CD4-positive, alpha-beta T cell (primary cell): ENCODE measurements around the gene ADNP2. TPM values are rescaled to one million over a fixed set of nuclear protein-coding genes. Genes with fewer than 3 reads are reported as not detected.

Experiments used
- ATAC-seq: fragments of 200-7000 bp; cut with Tn5 transposase; one replicate; pipeline ENCODE4 v1.10.0; 2022; ENCODE audit warnings: mild to moderate bottlenecking; ENCODE audit not compliant: poor library complexity
- CTCF ChIA-PET: fragments of 350-600 bp; sonication (Branson Sonifier 250); formaldehyde crosslinking; loops from one replicate; lab custom pipeline; 2021; ENCODE audit warnings: antibody characterized with exemption, inconsistent platforms; lab: Charles Lee
- POLR2A ChIA-PET: fragments of 350-600 bp; sonication (Branson Sonifier 250); formaldehyde crosslinking; loops from one replicate; lab custom pipeline; 2021; ENCODE audit warnings: antibody characterized with exemption, inconsistent platforms; lab: Charles Lee
- DNase-seq, 14 experiments: peaks; one replicate each; pipeline ENCODE4 v3.0.0-alpha.2; 2013 to 2020; ENCODE audit warnings: mixed read lengths in 2 of 14
- H3K27ac ChIP-seq, 2 donors: one replicate each; pipeline versions ENCODE4 v1.5.1 to v1.7.0; 2013; ENCODE audit warnings: low read length in 2 of 2, low read depth in 1 of 2, mild to moderate bottlenecking in 1 of 2
- H3K27me3 ChIP-seq, 2 experiments: 1 replicate in 1 of 2; 2 replicates in 1 of 2; pipeline versions ENCODE4 v1.6.1 to v1.7.0; 2013; ENCODE audit warnings: low read length in 2 of 2, control low read depth in 1 of 2, mild to moderate bottlenecking in 1 of 2, moderate library complexity in 1 of 2; ENCODE audit not compliant: insufficient read depth in 2 of 2, control insufficient read depth in 1 of 2
- H3K36me3 ChIP-seq: one replicate; pipeline ENCODE4 v1.6.1; 2013; ENCODE audit warnings: low read length, control low read depth; ENCODE audit not compliant: insufficient read depth
- H3K4me1 ChIP-seq: one replicate; pipeline ENCODE4 v1.6.1; 2013; ENCODE audit warnings: low read length, control low read depth; ENCODE audit not compliant: insufficient read depth
- H3K4me3 ChIP-seq: one replicate; pipeline ENCODE4 v1.5.1; 2013; ENCODE audit warnings: mild to moderate bottlenecking, low read length, moderate library complexity
- H3K9me3 ChIP-seq, 2 experiments: 1 replicate in 1 of 2; 2 replicates in 1 of 2; pipeline versions ENCODE4 v1.6.1 to v1.7.0; 2013; ENCODE audit warnings: low read length in 2 of 2, mild to moderate bottlenecking in 2 of 2, control low read depth in 1 of 2, moderate library complexity in 1 of 2; ENCODE audit not compliant: control insufficient read depth in 1 of 2, insufficient read depth in 1 of 2
- H3K27ac Mint-ChIP-seq: one replicate; pipeline ENCODE4 v1.8.0; 2020; ENCODE audit warnings: mixed read lengths
- H3K27me3 Mint-ChIP-seq: one replicate; pipeline ENCODE4 v1.8.0; 2021; ENCODE audit warnings: mixed read lengths
- H3K36me3 Mint-ChIP-seq: one replicate; pipeline ENCODE4 v1.8.0; 2021; ENCODE audit warnings: low read depth, mixed read lengths
- H3K4me1 Mint-ChIP-seq: one replicate; pipeline ENCODE4 v1.8.0; 2021; ENCODE audit warnings: low read depth, mixed read lengths
- H3K4me3 Mint-ChIP-seq: one replicate; pipeline ENCODE4 v1.8.0; 2020; ENCODE audit warnings: mild to moderate bottlenecking, mixed read lengths
- H3K9me3 Mint-ChIP-seq: one replicate; pipeline ENCODE4 v1.8.0; 2020; ENCODE audit warnings: mixed read lengths
- intact Hi-C, 2 experiments: fragments of 100-400 bp; cut with DNase I in 1 of 2; cut with micrococcal nuclease in 1 of 2; formaldehyde crosslinking; loops; one replicate each; pipeline versions ENCODE4 v1.15.1 to v1.9.0; 2023 to 2025; cut with DNase I, micrococcal nuclease
- total RNA-seq, 174 experiments: library from RNA in 2 of 174; stranded (reverse) in 2 of 174; gene quantifications; one replicate each; pipeline ENCODE4 v1.2.3 and lab custom pipeline; 2021 to 2026
- TF ChIP-seq, protein P1 (sequence below): fragments of 200-600 bp; IDR thresholded peaks from one replicate; pipeline ENCODE4 v1.8.0; 2022; ENCODE audit warnings: antibody characterized with exemption, mild to moderate bottlenecking

The ADNP2 gene
- total RNA-seq, 2 experiments from 2014 or later: 61.0 to 61.5 TPM

DNA sequence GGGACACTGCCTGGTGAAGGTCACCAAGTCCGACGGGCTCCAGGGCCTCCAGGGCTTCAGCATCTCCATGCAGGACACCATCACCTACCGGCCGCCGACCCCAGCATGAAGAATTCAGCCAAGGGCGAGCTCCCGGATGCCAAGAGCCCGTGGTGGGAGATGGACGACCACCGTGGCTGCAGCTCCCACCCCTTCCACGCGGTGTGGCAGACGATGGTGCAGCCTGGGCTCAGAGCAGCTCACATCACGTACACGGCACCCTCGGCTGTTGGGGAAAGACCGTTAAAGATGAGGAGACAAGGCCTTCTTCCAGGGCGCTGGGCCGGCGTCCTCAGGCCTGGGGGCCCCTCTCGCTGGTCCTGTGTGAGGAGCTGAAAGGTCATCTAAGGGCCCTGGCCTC lies 31.2 kb upstream of the ADNP2 start:
- Mint-ChIP-seq H3K4me3 (no peak overlapping the region), H3K9me3 (no peaks in the 10 kb centered on the region), H3K27ac (no peak overlapping the region), H3K4me1 (no peaks in the 10 kb centered on the region), H3K27me3 (no peaks in the 10 kb centered on the region), H3K36me3 (no peaks in the 10 kb centered on the region)
- ATAC-seq (no peak), DNase-seq (no peak)
- intact Hi-C loops: no loop called here
- no peak overlapping the region for H3K4me3 ChIP-seq
- H3K27ac ChIP-seq: no peak overlapping the region
- CTCF ChIA-PET: no interaction called here
- POLR2A ChIA-PET: no interaction called here
- H3K4me1 ChIP-seq: no peaks in the 10 kb centered on the region
- H3K36me3 ChIP-seq: no peaks in the 10 kb centered on the region
- no peaks in the 10 kb centered on the region for H3K9me3 ChIP-seq
- TF ChIP-seq, protein P1, sequence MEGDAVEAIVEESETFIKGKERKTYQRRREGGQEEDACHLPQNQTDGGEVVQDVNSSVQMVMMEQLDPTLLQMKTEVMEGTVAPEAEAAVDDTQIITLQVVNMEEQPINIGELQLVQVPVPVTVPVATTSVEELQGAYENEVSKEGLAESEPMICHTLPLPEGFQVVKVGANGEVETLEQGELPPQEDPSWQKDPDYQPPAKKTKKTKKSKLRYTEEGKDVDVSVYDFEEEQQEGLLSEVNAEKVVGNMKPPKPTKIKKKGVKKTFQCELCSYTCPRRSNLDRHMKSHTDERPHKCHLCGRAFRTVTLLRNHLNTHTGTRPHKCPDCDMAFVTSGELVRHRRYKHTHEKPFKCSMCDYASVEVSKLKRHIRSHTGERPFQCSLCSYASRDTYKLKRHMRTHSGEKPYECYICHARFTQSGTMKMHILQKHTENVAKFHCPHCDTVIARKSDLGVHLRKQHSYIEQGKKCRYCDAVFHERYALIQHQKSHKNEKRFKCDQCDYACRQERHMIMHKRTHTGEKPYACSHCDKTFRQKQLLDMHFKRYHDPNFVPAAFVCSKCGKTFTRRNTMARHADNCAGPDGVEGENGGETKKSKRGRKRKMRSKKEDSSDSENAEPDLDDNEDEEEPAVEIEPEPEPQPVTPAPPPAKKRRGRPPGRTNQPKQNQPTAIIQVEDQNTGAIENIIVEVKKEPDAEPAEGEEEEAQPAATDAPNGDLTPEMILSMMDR: no peak
- peaks cover 0 to 4% of the 10 kb centered on the region in 2 experiments for H3K27me3 ChIP-seq

DNA sequence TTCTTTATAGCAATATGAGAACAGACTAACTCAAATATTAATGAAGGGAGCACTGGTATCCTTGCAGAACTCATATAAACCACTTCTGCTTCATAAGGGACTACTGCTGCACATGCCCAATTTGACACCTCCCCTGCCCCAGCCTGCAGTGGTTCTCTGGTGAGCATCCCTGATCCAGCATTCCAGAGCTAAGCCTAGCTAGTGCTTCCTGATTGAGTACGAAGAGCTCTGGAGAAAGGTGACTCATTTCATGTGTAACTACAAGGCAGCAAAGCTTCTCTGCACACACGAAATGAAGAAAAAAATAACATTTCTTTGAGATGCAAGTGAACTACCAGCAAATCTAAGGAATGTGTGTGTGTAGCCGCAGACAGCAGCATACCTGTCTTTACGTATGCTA lies 22.8 kb upstream of the ADNP2 start:
- POLR2A ChIA-PET: no interaction called here
- Histone ChIP-seq H3K4me3 (no peak overlapping the region), H3K27ac (no peak overlapping the region), H3K4me1 (no peaks in the 10 kb centered on the region), H3K36me3 (no peaks in the 10 kb centered on the region), H3K9me3 (peaks cover 7 to 20% of the 10 kb centered on the region in 2 experiments), H3K27me3 (peaks cover 0 to 4% of the 10 kb centered on the region in 2 experiments)
- Mint-ChIP-seq H3K36me3 (no peaks in the 10 kb centered on the region), H3K27ac (no peak overlapping the region), H3K4me3 (no peak overlapping the region), H3K27me3 (peaks cover 7% of the 10 kb centered on the region), H3K9me3 (peaks cover 11% of the 10 kb centered on the region), H3K4me1 (no peaks in the 10 kb centered on the region)
- ATAC-seq: no peak
- CTCF ChIA-PET: no interaction called here
- no peak for DNase-seq
- TF ChIP-seq, protein P1: no peak
- intact Hi-C loops: no loop called here

DNA sequence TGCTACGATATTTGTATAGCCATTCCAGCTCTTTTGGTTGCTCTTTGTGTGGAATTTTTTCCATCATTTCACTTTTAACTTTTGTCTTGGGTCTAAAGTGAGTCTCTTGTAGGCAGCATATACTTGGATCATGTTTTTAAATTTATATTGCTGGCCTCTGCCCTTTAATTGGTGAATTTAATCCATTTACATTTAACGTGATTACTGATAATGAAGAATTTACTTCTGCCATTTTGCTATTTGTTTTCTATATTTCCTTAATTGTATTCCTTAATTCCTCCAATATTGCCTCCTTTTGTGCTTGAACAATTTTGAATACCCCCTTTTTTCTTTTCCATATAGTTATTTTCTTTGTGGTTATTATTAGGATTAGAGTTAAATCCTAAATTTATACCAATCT lies 21.0 kb upstream of the ADNP2 start:
- Histone ChIP-seq H3K36me3 (no peaks in the 10 kb centered on the region), H3K27ac (no peak overlapping the region), H3K27me3 (peaks cover 0 to 4% of the 10 kb centered on the region in 2 experiments), H3K9me3 (peaks cover 7 to 21% of the 10 kb centered on the region in 2 experiments), H3K4me1 (no peaks in the 10 kb centered on the region), H3K4me3 (no peak overlapping the region)
- POLR2A ChIA-PET: no interaction called here
- H3K27ac Mint-ChIP-seq: no peak overlapping the region
- CTCF ChIA-PET: no interaction called here
- ATAC-seq (no peak), DNase-seq (no peak)
- no peaks in the 10 kb centered on the region for H3K4me1 Mint-ChIP-seq
- H3K9me3 Mint-ChIP-seq: peaks cover 12% of the 10 kb centered on the region
- TF ChIP-seq, protein P1: no peak
- peaks cover 18% of the 10 kb centered on the region for H3K27me3 Mint-ChIP-seq
- no peaks in the 10 kb centered on the region for H3K36me3 Mint-ChIP-seq
- intact Hi-C loops: no loop called here
- no peak overlapping the region for H3K4me3 Mint-ChIP-seq
